Mesodermal cell (in vitro differentiated cells): Measurements from ENCODE around the gene B3GNT9.
A peak's percentile ranks its signal among the peaks of the same experiment; 100 is the strongest.

ENCODE experiments used
- H3K27ac ChIP-seq: 2 replicates; pipeline ENCODE4 v1.7.0; 2013; ENCODE audit warnings: mild to moderate bottlenecking, low read depth, low read length, moderate library complexity; ENCODE audit not compliant: severe bottlenecking
- H3K36me3 ChIP-seq: 2 replicates; pipeline ENCODE4 v1.7.1; 2013; ENCODE audit warnings: mild to moderate bottlenecking, low read length, moderate library complexity; ENCODE audit not compliant: control insufficient read depth, insufficient read depth
- H3K4me1 ChIP-seq: one replicate; pipeline ENCODE4 v1.7.1; 2013; ENCODE audit warnings: mild to moderate bottlenecking, low read length; ENCODE audit not compliant: insufficient read depth, control insufficient read depth, poor library complexity, severe bottlenecking
- H3K4me3 ChIP-seq: 2 replicates; pipeline ENCODE4 v1.7.0; 2013; ENCODE audit warnings: low read length, control low read depth, mild to moderate bottlenecking; ENCODE audit not compliant: insufficient read depth, poor library complexity, severe bottlenecking; ENCODE audit errors: extremely low read depth
- H3K9me3 ChIP-seq: 2 replicates; pipeline ENCODE4 v1.7.1; 2013; ENCODE audit warnings: mild to moderate bottlenecking, low read length, moderate library complexity; ENCODE audit not compliant: control insufficient read depth
- WGBS, 2 experiments: methylation state at CpG; one replicate each; pipeline ENCODE4 v1.1.5; 2013; ENCODE audit warnings: missing lambda C conversion rate in 2 of 2; ENCODE audit not compliant: insufficient coverage in 2 of 2; 5-methylcytosine and 5-hydroxymethylcytosine counted together

The B3GNT9 gene

DNA sequence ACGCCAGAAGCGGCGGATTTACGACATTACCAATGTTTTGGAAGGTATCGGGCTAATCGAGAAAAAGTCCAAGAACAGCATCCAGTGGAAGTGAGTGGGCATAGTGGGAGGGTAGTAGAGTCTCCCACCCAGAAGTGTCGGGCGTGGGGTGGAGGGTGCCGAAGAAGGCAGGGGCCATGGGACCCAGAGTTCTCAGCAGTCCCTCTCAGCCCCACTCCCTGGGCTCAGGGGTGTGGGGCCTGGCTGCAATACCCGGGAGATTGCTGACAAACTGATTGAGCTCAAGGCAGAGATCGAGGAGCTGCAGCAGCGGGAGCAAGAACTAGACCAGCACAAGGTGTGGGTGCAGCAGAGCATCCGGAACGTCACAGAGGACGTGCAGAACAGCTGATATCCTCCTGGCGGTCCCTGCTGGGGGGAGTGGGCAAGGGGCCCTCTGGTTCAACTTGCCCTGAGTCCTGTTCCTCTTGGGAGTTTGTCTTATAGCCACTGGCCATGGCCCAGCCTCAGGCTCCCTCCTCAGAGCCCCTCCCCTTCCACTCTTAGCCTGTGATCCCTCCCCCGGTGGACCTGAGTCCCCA, 42.1 kb upstream of the B3GNT9 start:
- peaks cover 19% of the 10 kb centered on the region for H3K4me1 ChIP-seq
- no peaks in the 10 kb centered on the region for H3K9me3 ChIP-seq
- H3K27ac ChIP-seq, result peak overlapping the region; percentile 23
- peaks cover 50% of the 10 kb centered on the region for H3K36me3 ChIP-seq
- 43 to 47% methylated on average over 16 to 17 of the region's 17 CpGs for WGBS, 2 experiments
- H3K4me3 ChIP-seq, result peak overlapping the region; percentile 100

- peak within 1 kb of the TSS; percentile 23 for H3K27ac ChIP-seq
- H3K9me3 ChIP-seq, result no peaks in the 10 kb centered on the region
- H3K4me1 ChIP-seq, result peaks cover 24% of the 10 kb centered on the region
- peaks cover 42% of the 10 kb centered on the region for H3K36me3 ChIP-seq
- WGBS, 2 experiments, result 0% methylated on average over 49 to 54 of the region's 54 CpGs
- peak within 1 kb of the TSS; percentile 100 for H3K4me3 ChIP-seq
Observed at GRCh38 chr16:67191995-67192681, 41.3 kb upstream of the B3GNT9 start, which contains the start of gene E2F4. Gene E2F4 (plus strand): TSS chr16:67192155. CDS start chr16:67192228, 73 bp downstream.

DNA sequence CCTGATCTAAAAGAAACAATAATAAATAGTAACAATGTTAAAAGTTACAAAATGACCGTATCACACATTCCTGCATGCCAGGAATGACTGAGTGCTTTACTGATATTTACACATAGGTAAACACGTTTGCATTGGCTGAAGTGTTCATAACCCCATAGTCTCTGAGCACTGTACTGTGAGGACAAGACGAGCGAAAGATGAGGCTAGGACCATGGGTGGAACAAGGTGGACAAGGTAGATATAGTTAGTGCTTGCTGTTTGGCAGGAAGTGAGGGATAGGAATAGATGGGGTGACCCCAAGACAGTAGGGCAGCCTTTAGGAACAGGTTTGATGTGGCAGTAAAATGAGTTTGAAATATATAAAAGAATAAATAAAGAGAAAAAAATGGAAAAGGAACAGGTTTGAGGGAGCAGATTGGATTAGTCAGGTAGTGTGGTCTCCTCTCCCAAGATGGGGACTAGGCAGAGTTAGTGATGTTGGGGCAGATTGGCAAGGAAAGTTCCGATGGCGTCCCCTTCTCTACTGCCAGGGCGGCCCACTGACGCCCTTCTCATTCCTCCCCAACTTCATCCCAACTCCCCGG, 40.7 kb upstream of the B3GNT9 start:
- WGBS, 2 experiments, result 28 to 44% methylated on average over 6 to 7 of the region's 9 CpGs
- Histone ChIP-seq H3K36me3 (peaks cover 36% of the 10 kb centered on the region), H3K27ac (no peak overlapping the region), H3K9me3 (no peaks in the 10 kb centered on the region), H3K4me1 (peaks cover 31% of the 10 kb centered on the region), H3K4me3 (peak overlapping the region; percentile 100)

DNA sequence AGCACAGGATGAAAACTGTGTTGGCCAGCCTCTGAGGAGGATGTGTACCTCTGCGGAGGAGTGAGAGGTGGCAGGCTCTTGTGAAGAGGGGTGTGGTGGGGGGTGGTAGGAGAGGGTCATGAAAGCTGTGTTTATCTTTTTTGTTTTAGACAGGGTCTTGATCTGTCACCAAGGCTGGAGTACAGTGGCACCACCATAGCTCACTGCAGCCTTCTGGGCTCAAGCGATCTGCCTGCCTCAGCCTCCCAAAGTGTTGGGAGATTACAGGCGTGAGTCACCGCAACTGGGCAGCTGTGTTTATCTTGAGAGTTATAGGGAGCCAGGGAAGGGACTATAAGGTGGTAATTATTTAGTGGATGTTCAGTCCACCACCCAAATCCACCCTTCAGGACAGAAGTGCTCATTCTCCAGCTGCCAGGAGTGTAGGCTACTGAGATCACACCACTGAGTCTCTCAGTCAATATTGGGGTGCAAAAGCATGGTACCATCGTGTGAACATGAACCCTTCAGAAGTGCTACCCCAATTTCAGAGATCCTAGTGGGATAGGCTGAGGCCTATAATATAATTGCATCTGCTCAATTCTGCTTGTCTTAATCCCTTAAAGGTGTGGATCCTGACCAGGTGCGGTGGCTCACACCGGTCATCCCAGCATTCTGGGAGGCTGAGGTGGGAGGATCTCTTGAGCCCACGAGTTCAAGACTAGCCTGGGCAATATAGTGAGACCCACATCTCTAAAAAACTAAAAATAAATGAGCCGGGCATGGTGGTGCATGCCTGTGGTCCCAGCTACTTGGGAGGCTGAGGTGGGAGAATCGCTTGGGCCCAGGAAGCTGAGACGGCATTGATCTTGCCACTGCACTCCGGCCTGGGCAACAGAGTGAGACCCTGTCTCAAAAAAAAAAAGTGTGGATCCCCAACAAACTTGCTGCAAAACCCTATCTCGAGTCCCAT, 39.9 kb upstream of the B3GNT9 start:
- Histone ChIP-seq H3K27ac (no peak overlapping the region), H3K9me3 (no peaks in the 10 kb centered on the region)

GRCh38 chr16:67190041-67190440, 39.2 kb upstream of the B3GNT9 start, which contains the start of gene EXOC3L1:
Gene EXOC3L1 (minus strand): TSS chr16:67190136. CDS start chr16:67189676, 460 bp downstream.
- peaks cover 42% of the 10 kb centered on the region for H3K4me1 ChIP-seq
- H3K4me3 ChIP-seq, result peak within 1 kb of the TSS; percentile 22
- no peak within 1 kb of the TSS for H3K27ac ChIP-seq
- 39 to 79% methylated on average over 2 to 3 of the region's 6 CpGs for WGBS, 2 experiments
- peaks cover 22% of the 10 kb centered on the region for H3K36me3 ChIP-seq
- H3K9me3 ChIP-seq, result no peaks in the 10 kb centered on the region

More for the DNA sequence above, 39.9 kb upstream of the B3GNT9 start:
- no peak overlapping the region for H3K4me3 ChIP-seq
- H3K4me1 ChIP-seq, result peaks cover 39% of the 10 kb centered on the region
- 89 to 91% methylated on average over 5 to 6 of the region's 13 CpGs for WGBS, 2 experiments
- H3K36me3 ChIP-seq, result peaks cover 29% of the 10 kb centered on the region

GRCh38 chr16:67188798-67189197, 38.0 kb upstream of the B3GNT9 start:
- Histone ChIP-seq H3K4me3 (no peak overlapping the region), H3K36me3 (peaks cover 9% of the 10 kb centered on the region), H3K4me1 (peaks cover 41% of the 10 kb centered on the region), H3K9me3 (no peaks in the 10 kb centered on the region), H3K27ac (no peak overlapping the region)
- WGBS, 2 experiments, result 95 to 96% methylated on average over 12 to 14 of the region's 15 CpGs

DNA sequence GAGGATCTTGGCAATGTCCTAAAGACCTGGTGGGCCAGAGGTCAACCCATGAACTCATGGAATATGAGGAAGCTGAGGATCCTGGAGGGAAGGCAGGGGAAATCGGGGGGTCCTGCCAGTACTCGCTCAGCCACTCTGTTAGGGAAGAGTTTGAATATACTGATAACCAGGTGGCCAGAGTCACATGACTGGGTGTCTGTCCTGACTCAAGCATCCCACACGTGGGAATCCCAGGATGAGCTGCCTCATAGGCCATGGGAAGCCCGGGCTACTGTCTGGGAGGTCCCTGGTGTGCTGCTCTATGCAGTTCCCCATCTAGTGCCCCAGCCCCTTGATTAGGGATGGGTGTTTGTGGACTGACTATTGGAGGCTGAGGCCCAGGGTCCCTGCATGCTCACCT, 37.5 kb upstream of the B3GNT9 start:
- no peak overlapping the region for H3K27ac ChIP-seq
- 77 to 92% methylated on average over 3 to 4 of the region's 4 CpGs for WGBS, 2 experiments
- peaks cover 5% of the 10 kb centered on the region for H3K36me3 ChIP-seq
- no peak overlapping the region for H3K4me3 ChIP-seq
- H3K9me3 ChIP-seq, result no peaks in the 10 kb centered on the region
- H3K4me1 ChIP-seq, result peaks cover 37% of the 10 kb centered on the region

DNA sequence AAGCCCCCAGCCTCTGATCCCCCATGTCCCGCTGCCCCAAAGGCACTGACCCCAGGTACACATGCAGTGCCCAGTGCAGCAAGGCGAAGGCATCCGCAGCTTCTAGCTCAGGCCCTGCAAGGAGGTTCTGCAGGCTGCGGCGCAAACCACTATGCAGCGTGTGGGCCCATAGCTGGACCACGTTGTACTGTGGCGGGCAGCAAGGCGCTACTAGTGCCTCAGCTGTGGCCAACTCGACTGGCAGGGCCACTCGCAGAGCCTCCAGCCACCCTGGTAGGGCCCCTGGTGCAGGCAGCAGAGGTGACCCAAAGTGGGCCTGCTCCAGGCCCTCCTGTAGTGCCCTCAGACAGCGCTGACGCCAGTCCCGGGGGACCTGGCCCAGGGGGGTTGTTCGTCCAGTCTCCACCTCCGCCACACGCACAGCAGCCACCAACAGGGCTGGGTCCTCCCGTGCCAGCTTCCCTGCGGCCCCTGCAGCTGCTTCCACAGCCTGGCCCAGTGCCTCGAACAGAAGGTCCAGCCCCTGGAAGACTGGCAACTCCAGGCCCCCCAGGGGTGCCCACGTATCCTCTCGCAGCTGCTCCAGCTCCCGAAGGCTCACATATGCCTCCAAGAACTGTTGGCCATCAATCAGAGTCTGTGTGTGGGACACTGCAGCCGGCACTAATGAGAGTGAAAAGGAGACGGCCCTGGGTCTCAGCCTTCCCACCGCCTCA, 36.5 kb upstream of the B3GNT9 start:
- H3K4me3 ChIP-seq, result no peak overlapping the region
- H3K27ac ChIP-seq, result no peak overlapping the region
- 92 to 94% methylated on average over 23 to 26 of the region's 26 CpGs for WGBS, 2 experiments
- H3K9me3 ChIP-seq, result no peaks in the 10 kb centered on the region
- no peaks in the 10 kb centered on the region for H3K36me3 ChIP-seq
- H3K4me1 ChIP-seq, result peaks cover 37% of the 10 kb centered on the region

DNA sequence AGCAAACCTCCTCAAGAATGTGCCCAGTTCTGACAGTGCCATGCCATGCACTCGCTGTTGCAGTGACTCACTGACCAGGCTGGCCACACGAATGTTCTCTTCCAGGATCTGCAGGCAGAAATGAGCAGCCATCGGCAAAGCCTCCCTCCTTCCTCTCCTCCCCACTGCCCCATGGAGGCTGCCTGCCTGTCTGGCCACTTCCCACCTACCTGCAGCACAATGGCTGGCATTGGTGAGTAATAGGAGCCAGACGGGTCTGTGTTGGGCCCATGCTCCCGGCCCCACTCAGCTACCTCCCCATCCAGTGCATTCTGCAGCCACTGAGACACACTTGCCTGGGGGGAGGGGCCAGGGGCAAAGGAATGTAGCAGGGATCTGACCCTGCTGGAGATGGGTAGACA, 35.8 kb upstream of the B3GNT9 start:
- Histone ChIP-seq H3K4me3 (no peak overlapping the region), H3K27ac (no peak overlapping the region), H3K9me3 (no peaks in the 10 kb centered on the region), H3K36me3 (no peaks in the 10 kb centered on the region), H3K4me1 (peaks cover 36% of the 10 kb centered on the region)
- 32 to 57% methylated on average over 2 of the region's 5 CpGs for WGBS, 2 experiments
